ENCODE data around the gene TRIM41. TPM values are rescaled to one million over a fixed set of nuclear protein-coding genes. Genes with fewer than 3 reads are reported as not detected.

TRIM41 gene
- total and polyA plus RNA-seq, 9 of the 15 experiments (the other 6 are each of a cell fraction or from before 2014, with no cell fraction given) = 1.8 to 47.6 (median 20.9) TPM

DNA sequence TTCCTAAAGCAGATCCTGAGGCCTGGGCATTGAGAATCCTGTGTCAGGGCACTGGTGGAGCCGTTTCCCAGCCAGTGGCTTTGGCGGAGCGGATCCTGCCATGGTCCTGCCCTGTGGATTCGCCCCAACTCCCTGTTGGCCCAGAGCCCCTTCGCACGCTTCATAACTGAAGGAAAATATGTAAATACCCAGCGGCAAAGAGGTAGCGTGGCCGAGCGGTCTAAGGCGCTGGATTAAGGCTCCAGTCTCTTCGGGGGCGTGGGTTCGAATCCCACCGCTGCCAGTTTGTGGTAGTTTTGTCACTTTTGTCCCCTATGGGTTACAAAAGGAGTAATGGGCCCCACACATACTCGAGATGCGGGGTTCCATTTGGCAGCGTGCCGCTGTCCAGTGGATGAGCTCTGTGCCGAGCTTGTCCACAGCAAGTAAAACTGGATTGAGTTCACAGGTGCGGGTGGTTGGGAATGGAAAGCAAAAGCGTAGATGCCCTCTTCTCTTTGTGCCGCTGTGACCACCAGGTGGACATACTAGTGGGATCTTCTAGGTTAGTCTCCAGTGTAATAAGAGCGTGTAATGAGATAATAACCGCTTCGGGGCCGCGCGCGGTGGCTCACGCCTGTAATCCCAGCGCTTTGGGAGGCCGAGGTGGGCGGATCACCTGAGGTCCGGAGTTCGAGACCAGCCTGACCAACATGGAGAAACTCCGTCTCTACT lies 35.4 kb upstream of the TRIM41 start (continued):
- TF ChIP-seq, protein P1, sequence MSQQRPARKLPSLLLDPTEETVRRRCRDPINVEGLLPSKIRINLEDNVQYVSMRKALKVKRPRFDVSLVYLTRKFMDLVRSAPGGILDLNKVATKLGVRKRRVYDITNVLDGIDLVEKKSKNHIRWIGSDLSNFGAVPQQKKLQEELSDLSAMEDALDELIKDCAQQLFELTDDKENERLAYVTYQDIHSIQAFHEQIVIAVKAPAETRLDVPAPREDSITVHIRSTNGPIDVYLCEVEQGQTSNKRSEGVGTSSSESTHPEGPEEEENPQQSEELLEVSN (IDR thresholded peaks at IDR 0.05; ENCODE audit: borderline replicate concordance in 1 of 2, extremely low read depth in 1 of 2, insufficient read depth in 1 of 2, insufficient read length in 1 of 2, low read depth in 1 of 2, low read length in 1 of 2, poor library complexity in 1 of 2, severe bottlenecking in 1 of 2) = peak in 1 of 2 experiments; percentile 20
- TF ChIP-seq JUN (IDR thresholded peaks at IDR 0.05; ENCODE audit: borderline replicate concordance, low read depth, low read length) (0 out of 2 replicates have a peak, but pooled peaks have one; percentile 31), JUN (CRISPR knock-in tag; IDR thresholded peaks at IDR 0.05; ENCODE audit: borderline replicate concordance) (peak; percentile 62; the same call in 1 of the 2 replicates), PTTG1 (tag; IDR thresholded peaks at IDR 0.05; ENCODE audit: low read depth) (no peak), ZSCAN29 (IDR thresholded peaks at IDR 0.05) (0 out of 2 replicates have a peak, but pooled peaks have one; percentile 20), CBX8 (IDR thresholded peaks at IDR 0.05; ENCODE audit: borderline replicate concordance, extremely low read depth, low read depth, low read length, poor library complexity, severe bottlenecking) (no peak), POU5F1 (IDR thresholded peaks at IDR 0.05; ENCODE audit: borderline replicate concordance, low read depth, low read length, partially characterized antibody) (no peak), MYNN (IDR thresholded peaks at IDR 0.05) (peak; percentile 74; the same call in 1 of the 2 replicates), MYNN (CRISPR knock-in tag; IDR thresholded peaks at IDR 0.05) (no peak), BMI1 (IDR thresholded peaks at IDR 0.05; ENCODE audit: low read length) (no peak), NFIC (IDR thresholded peaks at IDR 0.05) (peak; percentile 90), RBBP5 (IDR thresholded peaks at IDR 0.05; ENCODE audit: borderline replicate concordance, insufficient read depth, low read length, poor library complexity, severe bottlenecking) (peak; percentile 52), ASH1L (IDR thresholded peaks at IDR 0.05; ENCODE audit: borderline replicate concordance, low read depth, partially characterized antibody) (no peak)
- TF ChIP-seq, protein P2, sequence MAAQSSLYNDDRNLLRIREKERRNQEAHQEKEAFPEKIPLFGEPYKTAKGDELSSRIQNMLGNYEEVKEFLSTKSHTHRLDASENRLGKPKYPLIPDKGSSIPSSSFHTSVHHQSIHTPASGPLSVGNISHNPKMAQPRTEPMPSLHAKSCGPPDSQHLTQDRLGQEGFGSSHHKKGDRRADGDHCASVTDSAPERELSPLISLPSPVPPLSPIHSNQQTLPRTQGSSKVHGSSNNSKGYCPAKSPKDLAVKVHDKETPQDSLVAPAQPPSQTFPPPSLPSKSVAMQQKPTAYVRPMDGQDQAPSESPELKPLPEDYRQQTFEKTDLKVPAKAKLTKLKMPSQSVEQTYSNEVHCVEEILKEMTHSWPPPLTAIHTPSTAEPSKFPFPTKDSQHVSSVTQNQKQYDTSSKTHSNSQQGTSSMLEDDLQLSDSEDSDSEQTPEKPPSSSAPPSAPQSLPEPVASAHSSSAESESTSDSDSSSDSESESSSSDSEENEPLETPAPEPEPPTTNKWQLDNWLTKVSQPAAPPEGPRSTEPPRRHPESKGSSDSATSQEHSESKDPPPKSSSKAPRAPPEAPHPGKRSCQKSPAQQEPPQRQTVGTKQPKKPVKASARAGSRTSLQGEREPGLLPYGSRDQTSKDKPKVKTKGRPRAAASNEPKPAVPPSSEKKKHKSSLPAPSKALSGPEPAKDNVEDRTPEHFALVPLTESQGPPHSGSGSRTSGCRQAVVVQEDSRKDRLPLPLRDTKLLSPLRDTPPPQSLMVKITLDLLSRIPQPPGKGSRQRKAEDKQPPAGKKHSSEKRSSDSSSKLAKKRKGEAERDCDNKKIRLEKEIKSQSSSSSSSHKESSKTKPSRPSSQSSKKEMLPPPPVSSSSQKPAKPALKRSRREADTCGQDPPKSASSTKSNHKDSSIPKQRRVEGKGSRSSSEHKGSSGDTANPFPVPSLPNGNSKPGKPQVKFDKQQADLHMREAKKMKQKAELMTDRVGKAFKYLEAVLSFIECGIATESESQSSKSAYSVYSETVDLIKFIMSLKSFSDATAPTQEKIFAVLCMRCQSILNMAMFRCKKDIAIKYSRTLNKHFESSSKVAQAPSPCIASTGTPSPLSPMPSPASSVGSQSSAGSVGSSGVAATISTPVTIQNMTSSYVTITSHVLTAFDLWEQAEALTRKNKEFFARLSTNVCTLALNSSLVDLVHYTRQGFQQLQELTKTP (IDR thresholded peaks at IDR 0.05; ENCODE audit: low read depth in 1 of 2, partially characterized antibody in 2 of 2) = peak in 1 of 2 experiments; percentile 48
- TF ChIP-seq, protein P3, sequence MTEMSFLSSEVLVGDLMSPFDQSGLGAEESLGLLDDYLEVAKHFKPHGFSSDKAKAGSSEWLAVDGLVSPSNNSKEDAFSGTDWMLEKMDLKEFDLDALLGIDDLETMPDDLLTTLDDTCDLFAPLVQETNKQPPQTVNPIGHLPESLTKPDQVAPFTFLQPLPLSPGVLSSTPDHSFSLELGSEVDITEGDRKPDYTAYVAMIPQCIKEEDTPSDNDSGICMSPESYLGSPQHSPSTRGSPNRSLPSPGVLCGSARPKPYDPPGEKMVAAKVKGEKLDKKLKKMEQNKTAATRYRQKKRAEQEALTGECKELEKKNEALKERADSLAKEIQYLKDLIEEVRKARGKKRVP (CRISPR knock-in tag; IDR thresholded peaks at IDR 0.05) = no peak
- TF ChIP-seq, protein P4, sequence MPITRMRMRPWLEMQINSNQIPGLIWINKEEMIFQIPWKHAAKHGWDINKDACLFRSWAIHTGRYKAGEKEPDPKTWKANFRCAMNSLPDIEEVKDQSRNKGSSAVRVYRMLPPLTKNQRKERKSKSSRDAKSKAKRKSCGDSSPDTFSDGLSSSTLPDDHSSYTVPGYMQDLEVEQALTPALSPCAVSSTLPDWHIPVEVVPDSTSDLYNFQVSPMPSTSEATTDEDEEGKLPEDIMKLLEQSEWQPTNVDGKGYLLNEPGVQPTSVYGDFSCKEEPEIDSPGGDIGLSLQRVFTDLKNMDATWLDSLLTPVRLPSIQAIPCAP (CRISPR knock-in tag; IDR thresholded peaks at IDR 0.05; ENCODE audit: borderline replicate concordance) = 0 out of 2 replicates have a peak, but pooled peaks have one; percentile 55
- TF ChIP-seq, protein P5, sequence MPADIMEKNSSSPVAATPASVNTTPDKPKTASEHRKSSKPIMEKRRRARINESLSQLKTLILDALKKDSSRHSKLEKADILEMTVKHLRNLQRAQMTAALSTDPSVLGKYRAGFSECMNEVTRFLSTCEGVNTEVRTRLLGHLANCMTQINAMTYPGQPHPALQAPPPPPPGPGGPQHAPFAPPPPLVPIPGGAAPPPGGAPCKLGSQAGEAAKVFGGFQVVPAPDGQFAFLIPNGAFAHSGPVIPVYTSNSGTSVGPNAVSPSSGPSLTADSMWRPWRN (IDR thresholded peaks at IDR 0.05; ENCODE audit: low read depth) = no peak

All from K562 (cell line).